Naive thymus-derived CD4-positive, alpha-beta T cell (primary cell): ENCODE measurements around the gene KRT40. TPM values are rescaled to one million over a fixed set of nuclear protein-coding genes. Genes with fewer than 3 reads are reported as not detected.

Source experiments
- polyA plus RNA-seq, 2 donors: library from polyadenylated mRNA; unstranded; fragments of 300-500 nt; fragmentation: Illumina TruSeq; gene quantifications; one replicate each; pipeline ENCODE4 v1.2.3, GENCODE V29; 2021
- total RNA-seq, 6 experiments: library from RNA in 5 of 6; stranded (reverse) in 5 of 6; gene quantifications; 1 replicate in 5 of 6; 2 replicates in 1 of 6; pipeline ENCODE4 v1.2.3 and lab custom pipeline; 2021 to 2026

KRT40 gene
- total and polyA plus RNA-seq, 7 experiments from 2014 or later = not detected

Other genes with a start within 250 kb of the KRT40 start
Only the 30 nearest of the 35 such genes appear.
- gene KRT27, start 201.8 kb downstream of the KRT40 start, total RNA-seq = not detected
- gene KRT27, start 201.8 kb downstream of the KRT40 start, polyA plus RNA-seq = not detected
- gene KRT28, start 184.4 kb downstream of the KRT40 start, total RNA-seq = not detected
- not detected for gene KRT28, start 184.4 kb downstream of the KRT40 start, polyA plus RNA-seq
- 10 to 100 TPM; 23.8 to 43.4 (median 35.3) TPM for gene KRT10, start 161.7 kb downstream of the KRT40 start, total RNA-seq
- gene KRT10, start 161.7 kb downstream of the KRT40 start, polyA plus RNA-seq = 100 to 1,000 TPM; 143 to 189 TPM
- not detected for gene KRT12, start 117.1 kb downstream of the KRT40 start, total RNA-seq
- gene KRT12, start 117.1 kb downstream of the KRT40 start, polyA plus RNA-seq = not detected
- not detected for gene KRT20, start 99.1 kb downstream of the KRT40 start, total RNA-seq
- gene KRT20, start 99.1 kb downstream of the KRT40 start, polyA plus RNA-seq = not detected
- under 1 TPM in 1 of 5 experiments, not detected in 4; 0.83 TPM for gene KRT23, start 46.7 kb downstream of the KRT40 start, total RNA-seq
- not detected for gene KRT23, start 46.7 kb downstream of the KRT40 start, polyA plus RNA-seq
- not detected for gene KRT39, start 17.4 kb downstream of the KRT40 start, total RNA-seq
- not detected for gene KRT39, start 17.4 kb downstream of the KRT40 start, polyA plus RNA-seq
- not detected for gene KRTAP3-3, start 9.8 kb upstream of the KRT40 start, total RNA-seq
- gene KRTAP3-3, start 9.8 kb upstream of the KRT40 start, polyA plus RNA-seq = not detected
- not detected for gene KRTAP3-2, start 15.6 kb upstream of the KRT40 start, total RNA-seq
- gene KRTAP3-2, start 15.6 kb upstream of the KRT40 start, polyA plus RNA-seq = not detected
- gene KRTAP3-1, start 24.8 kb upstream of the KRT40 start, total RNA-seq = not detected
- gene KRTAP3-1, start 24.8 kb upstream of the KRT40 start, polyA plus RNA-seq = not detected
- gene KRTAP1-5, start 42.9 kb upstream of the KRT40 start, total RNA-seq = not detected
- not detected for gene KRTAP1-5, start 42.9 kb upstream of the KRT40 start, polyA plus RNA-seq
- gene KRTAP1-4, start 45.9 kb upstream of the KRT40 start, total RNA-seq = not detected
- not detected for gene KRTAP1-4, start 45.9 kb upstream of the KRT40 start, polyA plus RNA-seq
- not detected for gene KRTAP1-3, start 50.5 kb upstream of the KRT40 start, total RNA-seq
- not detected for gene KRTAP1-3, start 50.5 kb upstream of the KRT40 start, polyA plus RNA-seq
- not detected for gene KRTAP1-1, start 57.1 kb upstream of the KRT40 start, total RNA-seq
- not detected for gene KRTAP1-1, start 57.1 kb upstream of the KRT40 start, polyA plus RNA-seq
- gene KRTAP2-1, start 63.0 kb upstream of the KRT40 start, total RNA-seq = not detected
- not detected for gene KRTAP2-1, start 63.0 kb upstream of the KRT40 start, polyA plus RNA-seq
- not detected for gene KRTAP2-2, start 70.9 kb upstream of the KRT40 start, total RNA-seq
- gene KRTAP2-2, start 70.9 kb upstream of the KRT40 start, polyA plus RNA-seq = not detected
- gene KRTAP2-3, start 75.8 kb upstream of the KRT40 start, total RNA-seq = not detected
- gene KRTAP2-3, start 75.8 kb upstream of the KRT40 start, polyA plus RNA-seq = not detected
- not detected for gene KRTAP2-4, start 81.6 kb upstream of the KRT40 start, total RNA-seq
- gene KRTAP2-4, start 81.6 kb upstream of the KRT40 start, polyA plus RNA-seq = not detected
- gene KRTAP4-7, start 99.8 kb upstream of the KRT40 start, total RNA-seq = not detected
- gene KRTAP4-7, start 99.8 kb upstream of the KRT40 start, polyA plus RNA-seq = not detected
- not detected for gene KRTAP4-8, start 113.8 kb upstream of the KRT40 start, total RNA-seq
- gene KRTAP4-8, start 113.8 kb upstream of the KRT40 start, polyA plus RNA-seq = not detected
- gene KRTAP4-16, start 117.9 kb upstream of the KRT40 start, total RNA-seq = not detected
- gene KRTAP4-16, start 117.9 kb upstream of the KRT40 start, polyA plus RNA-seq = not detected
- not detected for gene KRTAP4-9, start 121.1 kb upstream of the KRT40 start, total RNA-seq
- not detected for gene KRTAP4-9, start 121.1 kb upstream of the KRT40 start, polyA plus RNA-seq
- gene KRTAP4-11, start 134.0 kb upstream of the KRT40 start, total RNA-seq = not detected
- gene KRTAP4-11, start 134.0 kb upstream of the KRT40 start, polyA plus RNA-seq = not detected
- gene KRTAP4-12, start 139.9 kb upstream of the KRT40 start, total RNA-seq = not detected
- gene KRTAP4-12, start 139.9 kb upstream of the KRT40 start, polyA plus RNA-seq = not detected
- gene KRTAP4-6, start 156.2 kb upstream of the KRT40 start, total RNA-seq = not detected
- not detected for gene KRTAP4-6, start 156.2 kb upstream of the KRT40 start, polyA plus RNA-seq
- not detected for gene KRTAP4-5, start 165.5 kb upstream of the KRT40 start, total RNA-seq
- not detected for gene KRTAP4-5, start 165.5 kb upstream of the KRT40 start, polyA plus RNA-seq
- not detected for gene KRTAP4-4, start 176.4 kb upstream of the KRT40 start, total RNA-seq
- not detected for gene KRTAP4-4, start 176.4 kb upstream of the KRT40 start, polyA plus RNA-seq
- not detected for gene KRTAP4-3, start 183.9 kb upstream of the KRT40 start, total RNA-seq
- gene KRTAP4-3, start 183.9 kb upstream of the KRT40 start, polyA plus RNA-seq = not detected
- gene KRTAP4-2, start 193.9 kb upstream of the KRT40 start, total RNA-seq = not detected
- gene KRTAP4-2, start 193.9 kb upstream of the KRT40 start, polyA plus RNA-seq = not detected
- gene KRTAP4-1, start 200.6 kb upstream of the KRT40 start, total RNA-seq = not detected
- gene KRTAP4-1, start 200.6 kb upstream of the KRT40 start, polyA plus RNA-seq = not detected